SK-N-MC (cell line): Measurements from ENCODE around the gene ZNF710.

Experiments used
- EZH2 ChIP-seq: fragments of 200-600 bp; sonication (generic); IDR thresholded peaks from one replicate; pipeline ENCODE4 v1.6.1; 2017; ENCODE audit warnings: antibody characterized with exemption
- POLR2AphosphoS5 ChIP-seq: IDR thresholded peaks from 2 replicates; pipeline ENCODE4 v1.6.1; 2012; ENCODE audit warnings: mild to moderate bottlenecking, low read depth, low read length, borderline replicate concordance

DNA sequence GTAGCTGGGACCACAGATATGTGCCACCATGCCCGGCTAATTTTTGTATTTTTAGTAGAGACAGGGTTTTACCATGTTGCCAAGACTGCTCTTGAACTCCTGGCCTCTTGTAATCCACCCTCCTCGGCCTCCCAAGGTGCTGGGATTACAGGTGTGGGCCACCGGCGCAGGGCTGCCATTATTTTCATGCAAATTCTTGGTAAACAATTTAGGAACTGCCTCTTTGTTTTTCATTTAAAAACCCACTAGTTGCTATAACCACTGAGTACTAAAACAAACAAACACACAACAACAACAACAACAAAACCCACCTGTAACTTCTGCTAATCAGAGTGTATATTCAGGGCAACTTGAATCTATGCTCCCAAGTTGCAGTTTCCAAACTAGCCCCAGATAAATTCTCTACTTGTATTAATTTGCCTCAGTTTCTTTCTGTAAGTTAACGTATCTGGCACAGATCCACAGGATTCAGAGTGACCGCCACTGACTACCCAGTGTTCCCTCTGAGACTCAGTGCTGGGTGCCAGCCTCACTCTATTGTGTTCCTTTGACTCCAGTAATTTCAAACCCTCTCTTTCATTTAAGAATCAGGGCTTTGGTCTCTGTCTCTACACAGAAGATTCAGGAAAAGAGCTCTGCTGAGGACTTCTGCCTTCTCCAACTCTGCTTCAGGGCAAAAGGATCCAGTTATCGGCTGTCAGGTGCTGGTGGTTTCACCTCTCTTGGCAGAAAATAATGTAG, 18.6 kb upstream of the ZNF710 start:
- TF ChIP-seq EZH2 (no peak), POLR2AphosphoS5 (no peak)
